NT2/D1 (cell line): Measurements from ENCODE around the gene CASTOR1.
A peak's percentile ranks its signal among the peaks of the same experiment; 100 is the strongest.

Experiments
- DNase-seq: peaks from one replicate; pipeline ENCODE4 v3.0.0-alpha.2; 2011; ENCODE audit warnings: low read depth, low spot score
- H3K27me3 ChIP-seq: 2 replicates; pipeline ENCODE4 v1.6.0; 2011; ENCODE audit warnings: mild to moderate bottlenecking; ENCODE audit not compliant: insufficient read length, insufficient read depth
- H3K36me3 ChIP-seq: 2 replicates; pipeline ENCODE4 v1.6.1; 2011; ENCODE audit warnings: mild to moderate bottlenecking, low read length, mixed read lengths; ENCODE audit not compliant: insufficient read depth, insufficient read length
- H3K4me1 ChIP-seq: 2 replicates; pipeline ENCODE4 v1.5.1; 2011; ENCODE audit not compliant: insufficient read depth, insufficient read length
- H3K4me3 ChIP-seq: 2 replicates; pipeline ENCODE4 v1.5.1; 2011; ENCODE audit warnings: low read depth; ENCODE audit not compliant: insufficient read length
- H3K9ac ChIP-seq: 2 replicates; pipeline ENCODE4 v1.6.0; 2011; ENCODE audit warnings: low read depth; ENCODE audit not compliant: insufficient read length
- H3K9me3 ChIP-seq: 2 replicates; pipeline ENCODE4 v1.5.1; 2011; ENCODE audit warnings: mild to moderate bottlenecking, low read length; ENCODE audit not compliant: insufficient read depth
- SUZ12 ChIP-seq: IDR thresholded peaks from 2 replicates; pipeline ENCODE4 v1.6.1; 2011; ENCODE audit not compliant: insufficient read length, insufficient read depth; ENCODE audit errors: extremely low read depth
- YY1 ChIP-seq: IDR thresholded peaks from 2 replicates; pipeline ENCODE4 v1.6.1; 2011; ENCODE audit not compliant: insufficient read length, insufficient read depth
- ZNF274 ChIP-seq: IDR thresholded peaks from 2 replicates; pipeline ENCODE4 v1.6.1; 2011; ENCODE audit warnings: mild to moderate bottlenecking, low read depth, low read length

Gene CASTOR1

GRCh38 chr22:30261134-30261533 is 28.2 kb downstream of the CASTOR1 start:
- H3K4me1 ChIP-seq, result peaks cover 28% of the 10 kb centered on the region

GRCh38 chr22:30260682-30261081 is 28.6 kb downstream of the CASTOR1 start:
- Histone ChIP-seq H3K27me3 (no peaks in the 10 kb centered on the region), H3K9me3 (no peaks in the 10 kb centered on the region), H3K4me1 (peaks cover 24% of the 10 kb centered on the region), H3K4me3 (no peak overlapping the region), H3K9ac (no peak overlapping the region), H3K36me3 (no peaks in the 10 kb centered on the region)
- TF ChIP-seq SUZ12 (no peak), ZNF274 (no peak), YY1 (no peak)
- DNase-seq, result no peak

More at GRCh38 chr22:30261134-30261533, 28.2 kb downstream of the CASTOR1 start:
- H3K9ac ChIP-seq, result no peak overlapping the region
- no peak for TF ChIP-seq SUZ12
- TF ChIP-seq YY1, result no peak
- no peak for TF ChIP-seq ZNF274
- no peaks in the 10 kb centered on the region for H3K36me3 ChIP-seq
- H3K9me3 ChIP-seq, result no peaks in the 10 kb centered on the region
- H3K4me3 ChIP-seq, result no peak overlapping the region
- H3K27me3 ChIP-seq, result no peaks in the 10 kb centered on the region
- DNase-seq, result no peak

- Histone ChIP-seq H3K9ac (no peak overlapping the region), H3K4me1 (peaks cover 24% of the 10 kb centered on the region), H3K27me3 (no peaks in the 10 kb centered on the region), H3K36me3 (no peaks in the 10 kb centered on the region), H3K9me3 (no peaks in the 10 kb centered on the region), H3K4me3 (no peak overlapping the region)
- TF ChIP-seq SUZ12, result no peak
- DNase-seq, result no peak
These were observed 29.0 kb downstream of the CASTOR1 start for GRCh38 chr22:30260276-30260675.

GRCh38 chr22:30254314-30254713 is 35.0 kb downstream of the CASTOR1 start:
- H3K9ac ChIP-seq, result no peak overlapping the region
- peaks cover 29% of the 10 kb centered on the region for H3K4me1 ChIP-seq
- H3K4me3 ChIP-seq, result no peak overlapping the region
- TF ChIP-seq ZNF274 (no peak), SUZ12 (no peak), YY1 (no peak)
- H3K27me3 ChIP-seq, result no peaks in the 10 kb centered on the region
- no peak for DNase-seq
- H3K36me3 ChIP-seq, result peaks cover 5% of the 10 kb centered on the region
- H3K9me3 ChIP-seq, result no peaks in the 10 kb centered on the region

- H3K4me3 ChIP-seq, result no peak overlapping the region
- H3K27me3 ChIP-seq, result no peaks in the 10 kb centered on the region
- no peaks in the 10 kb centered on the region for H3K9me3 ChIP-seq
- TF ChIP-seq YY1 (no peak), SUZ12 (no peak), ZNF274 (no peak)
- no peak for DNase-seq
- peaks cover 5% of the 10 kb centered on the region for H3K36me3 ChIP-seq
- peaks cover 31% of the 10 kb centered on the region for H3K4me1 ChIP-seq
- H3K9ac ChIP-seq, result peak overlapping the region; percentile 50
These were observed 36.0 kb downstream of the CASTOR1 start for GRCh38 chr22:30253205-30253852.

- peaks cover 28% of the 10 kb centered on the region for H3K4me1 ChIP-seq
- no peak for DNase-seq
- H3K36me3 ChIP-seq, result peaks cover 5% of the 10 kb centered on the region
- no peaks in the 10 kb centered on the region for H3K9me3 ChIP-seq
- peak overlapping the region; percentile 50 for H3K9ac ChIP-seq
- no peaks in the 10 kb centered on the region for H3K27me3 ChIP-seq
- H3K4me3 ChIP-seq, result no peak overlapping the region
- TF ChIP-seq ZNF274 (no peak), SUZ12 (no peak), YY1 (no peak)
These were observed 36.7 kb downstream of the CASTOR1 start for GRCh38 chr22:30252411-30253204.

- Histone ChIP-seq H3K27me3 (no peaks in the 10 kb centered on the region), H3K4me1 (peaks cover 26% of the 10 kb centered on the region), H3K9ac (no peak overlapping the region), H3K9me3 (no peaks in the 10 kb centered on the region), H3K4me3 (no peak overlapping the region), H3K36me3 (peaks cover 5% of the 10 kb centered on the region)
- no peak for DNase-seq
- TF ChIP-seq SUZ12 (no peak), ZNF274 (no peak), YY1 (no peak)
These were observed 37.6 kb downstream of the CASTOR1 start for GRCh38 chr22:30251711-30252110.
